ENCODE results near the gene RABIF.
"Not testable (repeated sequence)": the region's sequence is repeated elsewhere in the genome, so short reads cannot be mapped to it uniquely, and the experiment has no call there.

RABIF gene

GRCh38 chr1:202829223-202829622 lies 59.7 kb downstream of the RABIF start:
- not testable (repeated sequence) for DNase-seq

Data from activated CD4-positive, alpha-beta T cell treated with anti-CD3 and anti-CD28 coated beads, Interleukin-2, amount 50 U/mL, for 16 hours (primary cell).